Fibroblast of mammary gland (primary cell): ENCODE data around the gene KLHDC4.

Source experiments
- DNase-seq: peaks from one replicate; pipeline ENCODE4 v3.0.0-alpha.2; 2010; ENCODE audit warnings: low read depth
- H3K4me3 ChIP-seq: 2 replicates; pipeline ENCODE4 v1.5.1; 2011; ENCODE audit warnings: low read depth, mild to moderate bottlenecking, low read length, moderate library complexity; ENCODE audit not compliant: control insufficient read depth
- TF ChIP-seq, protein P1 (sequence below): conservative IDR thresholded peaks from 2 replicates; pipeline ENCODE4 v1.5.1; 2011; ENCODE audit warnings: low read depth, low read length, inconsistent platforms; ENCODE audit not compliant: control insufficient read depth, insufficient read depth

Gene KLHDC4

DNA sequence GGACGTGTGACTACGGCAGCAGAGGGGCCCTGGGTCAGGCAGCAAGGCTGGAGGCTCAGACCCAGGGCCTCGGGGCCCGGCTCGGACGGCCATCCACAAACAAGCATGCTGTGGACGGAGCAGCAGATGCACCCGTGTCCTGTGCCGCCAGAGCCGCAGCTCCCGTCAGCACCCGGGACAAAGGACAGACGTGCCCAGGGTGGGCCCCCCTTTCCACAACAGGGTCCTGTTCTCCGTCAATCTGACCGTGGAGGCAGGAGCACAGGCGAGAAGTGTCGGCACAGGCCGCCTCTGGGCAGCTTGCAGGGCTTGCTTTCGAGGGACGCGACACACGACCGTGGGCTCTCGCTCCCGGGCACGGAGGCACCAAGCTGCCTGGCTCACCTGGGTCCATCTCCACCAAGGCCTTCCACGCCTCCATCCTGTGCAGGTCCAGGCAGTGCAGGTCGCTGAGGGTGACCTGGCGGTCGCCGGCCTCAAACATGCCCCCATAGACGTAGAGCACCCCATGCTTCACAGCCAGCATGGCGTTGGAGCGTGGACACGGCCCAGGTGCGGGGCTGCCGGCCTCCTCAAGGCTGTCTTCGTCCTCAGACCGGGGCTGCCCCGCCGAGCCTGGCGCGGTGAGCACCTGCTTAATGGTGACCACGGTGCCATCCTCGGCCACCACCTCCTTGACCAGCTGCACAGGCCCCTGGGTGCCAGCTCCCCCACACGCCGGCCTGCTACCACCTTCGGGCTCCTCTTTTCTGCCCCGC lies 56.7 kb downstream of the KLHDC4 start:
- TF ChIP-seq, protein P1, sequence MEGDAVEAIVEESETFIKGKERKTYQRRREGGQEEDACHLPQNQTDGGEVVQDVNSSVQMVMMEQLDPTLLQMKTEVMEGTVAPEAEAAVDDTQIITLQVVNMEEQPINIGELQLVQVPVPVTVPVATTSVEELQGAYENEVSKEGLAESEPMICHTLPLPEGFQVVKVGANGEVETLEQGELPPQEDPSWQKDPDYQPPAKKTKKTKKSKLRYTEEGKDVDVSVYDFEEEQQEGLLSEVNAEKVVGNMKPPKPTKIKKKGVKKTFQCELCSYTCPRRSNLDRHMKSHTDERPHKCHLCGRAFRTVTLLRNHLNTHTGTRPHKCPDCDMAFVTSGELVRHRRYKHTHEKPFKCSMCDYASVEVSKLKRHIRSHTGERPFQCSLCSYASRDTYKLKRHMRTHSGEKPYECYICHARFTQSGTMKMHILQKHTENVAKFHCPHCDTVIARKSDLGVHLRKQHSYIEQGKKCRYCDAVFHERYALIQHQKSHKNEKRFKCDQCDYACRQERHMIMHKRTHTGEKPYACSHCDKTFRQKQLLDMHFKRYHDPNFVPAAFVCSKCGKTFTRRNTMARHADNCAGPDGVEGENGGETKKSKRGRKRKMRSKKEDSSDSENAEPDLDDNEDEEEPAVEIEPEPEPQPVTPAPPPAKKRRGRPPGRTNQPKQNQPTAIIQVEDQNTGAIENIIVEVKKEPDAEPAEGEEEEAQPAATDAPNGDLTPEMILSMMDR, result no peak
- no peak overlapping the region for H3K4me3 ChIP-seq
- DNase-seq, result no peak

DNA sequence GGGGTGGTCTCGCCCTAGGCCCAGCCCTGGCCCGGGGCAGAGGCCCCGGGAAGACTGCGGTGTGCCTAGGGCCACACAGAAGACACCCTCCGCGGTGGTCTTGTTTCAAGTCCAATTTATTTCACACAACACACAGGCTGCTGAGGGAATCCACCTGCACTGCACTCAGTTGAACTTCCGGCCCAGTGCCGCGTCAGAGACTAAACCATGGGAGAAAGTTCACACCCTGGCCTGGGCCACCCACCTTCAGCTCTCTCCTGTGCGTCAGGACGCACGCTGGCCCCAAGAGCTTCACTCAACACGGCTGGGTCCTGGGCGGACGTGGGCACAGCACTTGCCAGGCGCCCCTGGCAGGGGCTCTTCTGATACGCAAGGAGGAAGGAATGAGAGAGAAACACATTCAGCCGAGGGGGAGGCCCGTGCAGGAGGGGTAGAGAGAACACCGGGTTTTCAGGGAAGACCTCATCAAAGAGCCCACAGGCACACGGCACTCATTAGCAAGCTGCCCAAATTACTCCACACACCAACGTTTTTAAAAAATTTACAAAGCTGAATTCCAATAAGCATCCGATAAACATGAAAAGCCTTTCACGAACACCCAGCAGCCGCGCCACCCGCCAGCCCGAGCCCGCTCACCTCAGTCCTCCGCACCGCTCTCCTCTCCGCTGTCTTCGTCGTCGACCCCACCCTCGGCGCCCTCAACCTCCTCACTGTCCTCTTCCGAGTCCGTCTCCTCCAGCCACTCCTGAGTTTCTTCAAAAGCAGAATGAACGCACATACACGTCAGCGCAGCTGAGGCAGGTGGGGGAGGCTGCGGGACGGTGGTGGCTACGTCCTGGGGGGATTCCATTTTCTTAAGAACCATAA lies 57.8 kb downstream of the KLHDC4 start:
- H3K4me3 ChIP-seq, result no peak overlapping the region
- DNase-seq, result no peak
- TF ChIP-seq, protein P1, result no peak

DNA sequence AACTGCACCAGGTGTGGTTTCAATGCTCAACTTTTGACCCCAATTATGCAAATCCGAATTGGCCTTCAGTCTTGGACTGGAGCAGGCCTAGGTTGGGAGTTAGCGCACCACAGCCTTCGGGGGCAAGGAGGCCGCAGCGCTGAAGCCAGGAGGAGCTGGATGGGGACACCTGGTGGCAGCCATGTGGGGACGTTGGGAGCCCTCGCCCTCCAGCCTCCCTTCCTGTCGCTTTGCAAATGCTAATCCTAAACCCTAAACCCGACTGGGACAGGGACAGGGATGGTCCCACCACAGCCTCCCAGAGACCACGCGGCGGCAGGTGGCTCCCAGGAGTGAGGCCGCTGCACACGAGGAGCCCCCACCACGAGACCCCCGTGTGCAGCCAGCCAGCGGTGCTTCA lies 58.7 kb downstream of the KLHDC4 start:
- TF ChIP-seq, protein P1, result no peak
- no peak for DNase-seq
- no peak overlapping the region for H3K4me3 ChIP-seq

DNA sequence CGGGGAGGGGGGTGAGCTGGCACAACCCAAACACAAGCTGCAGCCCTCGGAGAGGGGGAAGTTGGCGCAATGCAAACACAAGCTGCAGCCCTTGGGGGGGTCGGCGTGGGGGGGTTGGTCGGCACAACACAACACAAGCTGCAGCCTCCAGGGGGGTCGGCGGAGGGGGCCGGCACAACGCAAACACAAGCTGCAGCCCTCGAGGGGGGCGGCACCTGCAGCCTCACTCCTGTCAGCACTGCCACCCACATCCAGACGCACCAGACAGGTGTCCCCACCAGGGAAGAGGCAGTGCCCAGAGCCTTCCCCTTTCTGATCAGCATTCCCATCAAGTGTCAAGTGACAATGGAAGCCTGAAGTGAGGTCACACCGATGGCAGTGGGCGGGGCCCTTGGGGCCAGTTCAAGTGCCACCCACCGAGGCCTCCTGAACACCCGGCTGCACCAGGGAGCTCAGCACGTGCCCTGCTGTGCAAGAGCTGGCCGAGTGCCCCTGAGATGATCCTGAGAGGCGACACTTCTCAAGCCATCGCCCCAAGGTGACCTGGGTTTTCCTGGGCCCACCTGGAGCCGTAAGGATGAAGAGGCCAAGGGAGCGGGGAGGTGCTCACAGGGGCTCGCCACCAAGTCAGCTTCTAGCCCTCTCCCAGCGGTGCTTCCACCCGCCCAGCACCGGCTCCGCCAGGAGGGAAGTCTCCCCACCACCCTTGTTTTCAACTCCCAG lies 59.3 kb downstream of the KLHDC4 start:
- TF ChIP-seq, protein P1, result no peak
- no peak for DNase-seq

DNA sequence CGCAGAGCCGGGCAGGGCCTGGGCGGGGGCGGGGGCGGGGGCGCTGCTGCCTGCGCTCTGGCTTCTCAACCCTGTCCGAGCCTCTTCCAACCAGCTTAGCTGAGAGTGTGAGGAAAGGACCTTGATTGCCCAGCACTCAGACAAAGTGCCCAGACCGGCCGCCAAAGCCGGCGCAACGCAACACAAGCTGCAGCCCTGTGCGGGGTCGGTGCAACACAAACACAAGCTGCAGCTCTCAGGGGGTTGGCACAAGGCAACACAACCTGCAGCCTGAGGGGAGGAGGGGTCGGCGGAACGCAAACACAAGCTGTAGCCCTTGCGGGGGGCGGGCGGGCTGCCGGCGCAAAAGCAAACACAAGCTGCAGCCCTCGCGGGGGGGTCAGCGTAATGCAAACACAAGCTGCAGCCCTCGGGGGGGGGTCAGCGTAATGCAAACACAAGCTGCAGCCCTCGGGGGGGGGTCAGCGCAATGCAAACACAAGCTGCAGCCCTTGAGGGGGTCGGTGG lies 60.0 kb downstream of the KLHDC4 start:
- TF ChIP-seq, protein P1, result no peak
- no peak for DNase-seq
- H3K4me3 ChIP-seq, result no peak overlapping the region

More for the DNA sequence above, 59.3 kb downstream of the KLHDC4 start:
- no peak overlapping the region for H3K4me3 ChIP-seq

DNA sequence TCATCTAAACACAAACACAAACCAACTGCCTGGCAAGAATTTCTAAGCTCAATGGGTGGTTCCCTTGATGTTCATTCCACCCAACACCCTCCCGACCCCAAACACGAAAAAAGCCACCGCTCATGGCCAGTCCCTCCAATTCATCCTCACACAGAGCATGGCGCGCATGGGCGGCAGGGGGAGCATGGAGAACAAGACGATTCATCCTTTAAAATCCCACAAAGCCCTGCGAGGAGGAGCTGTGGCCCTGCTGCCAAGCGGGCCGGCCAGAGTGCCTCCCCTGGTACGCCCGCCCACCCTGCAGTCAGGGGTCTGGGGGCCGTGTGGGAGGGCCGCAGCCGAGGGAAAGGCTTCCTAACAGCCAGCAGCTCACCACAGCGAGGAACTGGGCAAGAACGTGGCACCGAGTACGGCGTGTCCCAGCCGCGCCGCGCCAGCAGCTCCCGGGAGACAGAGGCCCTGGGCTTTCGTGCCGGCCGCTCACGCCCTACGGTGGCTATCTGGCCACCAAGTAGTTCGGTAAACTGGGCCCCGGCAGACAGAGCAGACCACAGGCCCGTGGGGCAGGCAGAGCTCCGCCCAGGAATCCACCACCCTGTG lies 60.9 kb downstream of the KLHDC4 start:
- H3K4me3 ChIP-seq, result no peak overlapping the region
- TF ChIP-seq, protein P1, result no peak
- DNase-seq, result no peak
